CD4-positive, alpha-beta T cell treated with Interleukin-21 for 1 hour (primary cell): ENCODE results near the gene ORC3.
"Not testable (repeated sequence)": the region's sequence is repeated elsewhere in the genome, so short reads cannot be mapped to it uniquely, and the experiment has no call there.

ENCODE experiments used
- DNase-seq: peaks from one replicate; pipeline ENCODE4 v3.0.0-alpha.2; 2020

ORC3 gene

DNA sequence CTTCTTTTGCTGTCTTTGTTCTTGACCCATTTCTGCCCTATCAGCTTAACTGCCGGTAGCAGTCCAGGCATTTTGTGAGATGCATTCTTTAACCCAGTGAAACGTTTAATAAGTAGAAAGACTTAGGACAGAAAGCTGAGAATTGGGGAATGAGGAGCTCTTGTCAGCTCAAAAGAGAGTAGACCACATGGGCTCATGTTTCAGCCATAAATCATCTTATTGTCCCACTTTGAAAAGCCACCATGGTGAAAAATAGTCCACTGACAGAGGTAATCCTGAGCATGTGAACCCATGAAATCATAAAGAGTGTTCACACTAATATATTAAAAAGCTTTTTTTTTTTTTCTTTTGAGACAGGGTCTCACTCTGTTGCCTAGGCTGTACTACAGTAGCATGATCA lies 16.3 kb downstream of the ORC3 start:
- DNase-seq: no peak

GRCh38 chr6:87608802-87609201 lies 18.9 kb downstream of the ORC3 start:
- no peak for DNase-seq

DNA sequence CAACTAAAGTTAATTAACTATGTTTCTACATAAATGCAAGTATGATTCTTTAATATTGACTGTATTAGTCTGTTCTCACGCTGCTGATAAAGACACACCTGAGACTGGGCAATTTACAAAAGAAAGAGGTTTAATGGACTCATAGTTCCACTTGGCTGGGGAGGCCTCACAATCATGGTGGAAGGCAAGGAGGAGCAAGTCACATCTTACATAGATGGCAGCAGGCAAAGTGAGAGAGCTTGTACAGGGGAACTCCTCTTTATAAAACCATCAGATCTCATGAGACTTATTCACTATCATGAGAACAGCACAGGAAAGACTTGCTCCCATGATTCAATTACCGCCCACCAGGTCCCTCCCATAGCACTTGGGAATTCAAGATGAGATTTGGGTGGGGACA lies 23.1 kb downstream of the ORC3 start:
- not testable (repeated sequence) for DNase-seq

GRCh38 chr6:87617405-87617804 lies 27.5 kb downstream of the ORC3 start:
- DNase-seq: no peak

GRCh38 chr6:87618531-87618930 lies 28.6 kb downstream of the ORC3 start:
- no peak for DNase-seq

GRCh38 chr6:87623248-87623647 lies 33.3 kb downstream of the ORC3 start:
- no peak for DNase-seq

DNA sequence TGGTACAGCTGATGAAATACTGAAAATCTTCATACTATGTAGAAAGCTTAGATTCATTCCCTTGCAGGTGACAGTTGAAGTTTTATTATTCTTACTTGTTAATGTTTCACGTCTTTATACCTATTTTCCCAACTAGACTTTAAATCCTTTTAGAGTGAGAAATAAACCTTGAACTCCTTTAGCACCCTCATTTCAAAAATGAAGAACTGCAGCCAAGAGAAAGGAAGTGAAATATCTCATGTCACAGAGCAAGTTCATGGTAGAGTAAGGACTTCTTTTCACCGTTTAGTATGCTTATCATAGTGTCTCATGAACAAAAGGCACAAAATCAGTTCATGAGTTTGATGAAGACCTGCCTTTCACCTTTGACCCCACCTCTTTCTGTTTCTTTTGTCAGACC lies 38.5 kb downstream of the ORC3 start:
- no peak for DNase-seq

- no peak for DNase-seq
These were observed 38.9 kb downstream of the ORC3 start for GRCh38 chr6:87628881-87629280.

GRCh38 chr6:87630746-87631145 lies 40.8 kb downstream of the ORC3 start:
- no peak for DNase-seq

DNA sequence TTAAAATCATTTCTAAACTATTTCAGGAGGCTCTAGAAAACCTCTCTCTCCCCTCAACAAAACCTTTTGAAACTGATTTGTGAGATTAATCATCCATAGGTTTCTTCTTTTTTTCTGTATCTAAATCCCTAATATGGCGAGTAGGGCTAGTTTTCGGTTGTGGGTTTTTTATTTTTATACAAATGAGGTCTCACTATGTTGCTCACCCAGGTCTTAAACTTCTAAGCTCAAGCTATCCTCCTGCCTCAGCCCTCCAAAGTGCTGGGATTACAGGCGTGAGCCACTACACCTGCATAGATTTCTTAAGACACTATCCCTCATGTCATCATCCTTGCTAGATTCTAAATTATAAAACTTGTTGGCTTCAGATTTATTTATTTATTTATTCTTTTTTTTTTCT lies 43.9 kb downstream of the ORC3 start:
- DNase-seq: no peak

- no peak for DNase-seq
These were observed 46.4 kb downstream of the ORC3 start for GRCh38 chr6:87636315-87636714.

GRCh38 chr6:87637106-87637505 lies 47.2 kb downstream of the ORC3 start:
- DNase-seq: no peak

DNA sequence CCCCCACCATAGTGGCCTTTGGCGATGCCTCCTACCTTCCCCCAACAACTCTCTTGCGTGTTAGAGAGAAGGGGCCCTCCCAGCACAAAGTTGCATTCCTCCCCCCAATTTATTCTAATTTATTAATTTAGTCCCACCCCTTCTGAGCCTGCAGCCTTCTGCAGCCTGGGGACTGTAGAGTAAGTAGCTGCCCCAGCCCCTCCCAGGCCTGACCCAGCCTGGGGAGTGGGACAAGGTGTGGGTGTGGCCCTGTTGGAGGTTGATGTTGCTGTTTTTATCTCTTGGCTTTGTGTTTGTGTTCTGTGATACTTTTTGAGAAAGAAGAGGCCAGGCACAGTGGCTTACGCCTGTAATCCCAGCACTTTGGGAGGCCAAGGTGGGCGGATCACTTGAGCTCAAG lies 49.4 kb downstream of the ORC3 start:
- DNase-seq: no peak

GRCh38 chr6:87641065-87641692 lies 51.2 kb downstream of the ORC3 start:
- DNase-seq: no peak

DNA sequence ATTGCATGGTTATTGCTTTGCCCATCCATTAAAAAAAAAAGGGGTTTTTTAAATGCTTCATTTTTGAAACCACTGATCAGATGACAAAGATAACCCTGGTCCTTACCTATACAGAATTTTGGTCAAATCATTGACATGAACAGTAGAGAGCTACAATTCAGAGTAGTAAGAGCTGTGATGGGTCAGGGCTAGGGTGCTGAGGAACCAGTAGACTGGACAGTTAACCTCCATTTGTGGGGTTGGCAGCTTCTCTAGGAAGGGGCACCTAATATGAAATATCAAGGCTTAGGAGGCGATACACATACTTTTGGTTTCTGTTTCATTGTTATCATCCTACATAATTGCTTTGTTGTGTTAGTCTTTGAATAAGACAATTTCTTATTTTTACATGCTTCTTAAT lies 55.1 kb downstream of the ORC3 start:
- peak; percentile 26 for DNase-seq

DNA sequence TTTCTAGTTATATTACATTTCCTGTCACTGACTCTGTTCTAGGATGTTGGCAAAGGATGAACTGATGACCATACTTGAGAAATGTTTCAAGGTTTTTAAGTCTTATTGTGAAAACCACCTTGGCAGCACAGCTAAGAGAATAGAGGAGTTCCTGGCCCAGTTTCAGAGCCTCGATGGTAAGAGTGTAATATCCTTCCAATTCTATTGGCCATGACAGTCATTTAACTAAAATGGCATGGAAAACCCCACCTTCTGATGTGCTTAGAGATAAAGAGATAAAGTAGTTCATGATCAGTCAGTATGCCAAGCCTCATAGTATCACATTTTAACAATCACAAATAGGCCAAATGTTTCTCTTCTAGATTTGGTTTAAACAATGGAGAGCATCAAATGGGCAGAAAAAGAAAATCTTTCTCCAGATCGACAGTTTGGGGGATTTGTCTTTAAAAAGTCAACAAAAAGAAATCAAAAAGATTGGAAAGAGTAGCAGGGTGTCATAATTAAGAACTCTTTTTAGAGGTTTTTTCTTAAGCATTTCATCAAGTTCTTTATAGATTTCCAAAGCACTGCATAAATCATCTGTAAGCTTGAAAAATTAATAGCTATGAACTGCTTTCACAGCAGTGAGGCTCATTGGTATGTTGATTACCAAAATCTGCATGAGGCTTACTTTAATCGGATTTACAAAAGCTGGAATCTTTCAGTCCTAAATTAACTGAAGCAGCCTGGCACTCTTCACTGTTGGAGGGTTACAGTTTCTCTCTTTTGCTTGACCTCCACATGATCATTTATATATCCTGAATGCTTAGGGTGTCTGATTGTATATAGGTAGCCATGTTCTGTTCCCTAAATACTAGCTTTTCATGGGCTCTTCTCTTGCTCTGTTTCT lies 63.4 kb downstream of the ORC3 start:
- peak; percentile 33 for DNase-seq

DNA sequence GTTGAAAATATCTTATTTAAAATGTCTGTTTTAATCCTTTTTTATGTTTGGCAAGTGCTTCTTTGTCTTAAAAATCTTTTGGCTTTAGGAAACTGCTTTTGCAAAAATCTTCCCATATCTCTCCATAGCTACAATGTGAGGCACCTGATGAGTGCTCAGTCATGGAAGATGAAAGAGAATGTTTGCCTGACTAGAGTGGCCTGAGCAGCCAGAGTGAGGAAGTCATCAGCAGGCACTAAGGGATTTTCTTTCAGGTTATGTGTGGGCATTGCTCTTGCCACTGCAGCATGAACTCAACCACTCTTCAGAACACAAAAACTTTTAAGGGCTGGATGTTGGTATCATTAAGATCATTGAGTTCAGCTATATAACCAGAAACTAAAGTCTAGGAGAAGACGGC lies 64.2 kb downstream of the ORC3 start:
- DNase-seq: no peak

DNA sequence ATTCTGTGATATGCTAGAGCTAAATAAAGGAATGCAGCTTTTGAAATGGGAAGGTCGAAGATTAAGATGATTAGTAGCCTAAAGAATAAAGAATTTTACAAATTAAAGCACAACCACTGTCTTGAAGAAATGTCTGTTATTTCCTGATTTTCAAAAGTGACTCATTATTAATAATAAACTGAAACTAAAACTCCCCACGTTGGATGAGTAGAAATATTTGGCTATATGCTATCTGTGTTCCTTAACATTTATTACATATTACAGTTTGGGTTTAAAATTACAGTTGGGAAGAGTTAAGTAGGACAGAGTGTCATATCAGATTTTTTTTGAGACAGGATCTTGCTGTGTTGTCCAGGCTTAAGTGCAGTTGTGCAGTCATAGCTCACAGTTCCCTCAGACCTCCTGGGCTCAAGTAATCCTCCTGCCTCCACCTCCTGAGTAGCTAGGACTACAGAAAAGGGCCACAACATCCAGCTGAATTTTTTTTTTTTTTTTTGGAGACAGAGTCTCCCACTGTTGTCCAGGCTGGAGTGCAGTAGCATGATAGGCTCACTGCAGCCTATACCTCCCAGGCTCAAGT lies 65.0 kb downstream of the ORC3 start:
- no peak for DNase-seq

- DNase-seq: no peak
These were observed 65.9 kb downstream of the ORC3 start for GRCh38 chr6:87655824-87656223.

- DNase-seq: peak; percentile 15
These were observed 66.9 kb downstream of the ORC3 start for GRCh38 chr6:87656857-87657256.

DNA sequence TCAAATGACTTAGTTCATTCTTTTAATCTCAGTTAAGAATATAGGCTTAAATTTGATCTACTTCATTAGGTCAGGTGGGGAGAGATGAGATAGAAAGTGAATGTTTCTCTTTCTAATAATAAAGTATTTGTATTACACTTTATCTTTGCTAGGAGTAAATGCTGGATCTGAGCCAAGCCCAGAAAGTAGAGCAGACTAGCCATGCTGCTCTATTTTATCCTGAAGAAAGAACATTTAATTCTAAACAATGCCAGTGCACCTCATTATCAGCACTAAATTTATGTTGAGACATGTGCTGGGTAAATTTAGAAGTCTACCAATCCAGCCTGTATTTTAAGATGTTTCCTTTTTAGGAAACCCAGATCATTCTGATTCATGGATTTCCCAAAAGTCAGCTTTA lies 68.6 kb downstream of the ORC3 start:
- no peak for DNase-seq

DNA sequence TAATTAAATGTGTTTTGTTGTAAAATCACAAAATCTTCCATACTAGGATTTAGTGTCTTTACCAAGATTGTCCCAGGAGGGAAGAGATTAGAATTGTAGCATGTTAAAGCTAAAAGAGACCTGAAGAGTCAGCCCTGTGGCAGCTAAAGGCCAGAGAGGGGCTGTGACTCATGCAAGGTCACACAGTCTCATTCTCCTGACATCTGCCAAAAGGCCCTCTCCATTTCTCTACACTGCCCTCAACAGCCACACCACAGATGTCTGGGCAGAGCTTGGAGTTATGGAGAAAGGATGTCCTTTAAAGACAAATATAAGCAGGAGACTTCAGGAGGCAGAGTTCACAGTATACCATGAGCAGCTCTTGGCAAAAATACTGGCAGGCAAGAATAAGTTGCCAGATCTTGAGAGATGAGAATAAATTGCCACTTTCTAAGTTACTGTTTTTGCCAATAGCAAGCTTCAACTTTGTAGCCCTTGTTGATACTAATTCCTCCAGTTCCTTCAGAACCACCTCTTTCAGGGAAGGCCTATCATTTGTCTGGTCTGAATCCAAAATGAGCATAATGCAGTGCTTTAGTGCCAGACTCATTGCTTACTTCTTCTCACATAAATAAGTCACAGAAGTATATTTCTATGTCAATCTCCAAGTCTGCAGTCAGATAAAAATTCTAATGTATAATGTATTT lies 70.4 kb downstream of the ORC3 start:
- no peak for DNase-seq

- no peak for DNase-seq
These were observed 71.1 kb downstream of the ORC3 start for GRCh38 chr6:87661016-87661415.

GRCh38 chr6:87661503-87661902 lies 71.6 kb downstream of the ORC3 start:
- no peak for DNase-seq
